Sigmoid colon (tissue), 7 donors: ENCODE results near the gene CD300A. TPM values are rescaled to one million over a fixed set of nuclear protein-coding genes. Genes with fewer than 3 reads are reported as not detected.
"Not testable (repeated sequence)": the region's sequence is repeated elsewhere in the genome, so short reads cannot be mapped to it uniquely, and the experiment has no call there.

ENCODE experiments used
- DNase-seq: peaks from one replicate; pipeline ENCODE4 v3.0.0-alpha.2; 2019
- H3K27ac ChIP-seq, 4 donors: fragments of 200-600 bp; sonication (generic); one replicate each; pipeline ENCODE4 v1.5.1; 2016 to 2019; ENCODE audit warnings: mild to moderate bottlenecking in 1 of 4
- H3K27me3 ChIP-seq, 3 donors: fragments of 200-600 bp; sonication (generic); one replicate each; pipeline ENCODE4 v1.5.1; 2019; ENCODE audit warnings: mild to moderate bottlenecking in 1 of 3
- H3K36me3 ChIP-seq, 4 donors: fragments of 200-600 bp; sonication (generic); one replicate each; pipeline ENCODE4 v1.5.1; 2016 to 2019
- H3K4me1 ChIP-seq, 4 donors: fragments of 200-600 bp; sonication (generic); one replicate each; pipeline ENCODE4 v1.5.1; 2017 to 2019
- H3K4me3 ChIP-seq, 4 donors: fragments of 200-600 bp; sonication (generic); one replicate each; pipeline ENCODE4 v1.5.1; 2017 to 2019; ENCODE audit warnings: mild to moderate bottlenecking in 2 of 4, moderate library complexity in 1 of 4
- H3K9me3 ChIP-seq, 4 donors: fragments of 200-600 bp in 3 of 4; sonication (generic) in 3 of 4; one replicate each; pipeline versions ENCODE4 v1.5.1 to v1.6.1; 2013 to 2019
- EP300 ChIP-seq, 4 donors: sonication (generic); formaldehyde crosslinking; IDR thresholded peaks; one replicate each; pipeline ENCODE4 v1.6.1; 2017; ENCODE audit warnings: antibody characterized with exemption in 4 of 4
- POLR2A ChIP-seq, 2 donors: fragments of 450-650 bp; IDR thresholded peaks; one replicate each; pipeline ENCODE4 v1.6.1; 2016; ENCODE audit warnings: antibody characterized with exemption in 2 of 2, mild to moderate bottlenecking in 2 of 2, moderate library complexity in 2 of 2
- POLR2AphosphoS5 ChIP-seq, 4 donors: sonication (generic); formaldehyde crosslinking; IDR thresholded peaks; one replicate each; pipeline ENCODE4 v1.6.1; 2017; ENCODE audit warnings: antibody characterized with exemption in 4 of 4
- WGBS, 2 donors: extraction: QIAGEN DNeasy Blood & Tissue Kit; methylation state at CpG; one replicate each; pipeline ENCODE4 v1.1.7; 2013; 5-methylcytosine and 5-hydroxymethylcytosine counted together
- intact Hi-C: fragments of 100-400 bp; cut with DNase I; formaldehyde crosslinking; loops from one replicate; pipeline ENCODE4 v1.15.1; 2023
- polyA plus RNA-seq, 3 donors: library from polyadenylated mRNA; stranded (reverse); fragments of 200-250 nt; gene quantifications; one replicate each; pipeline ENCODE4 v1.2.3, GENCODE V29; 2013
- total RNA-seq, 4 donors: library from RNA; depleted of rRNA; stranded (reverse); fragments of >200 nt; gene quantifications; one replicate each; pipeline ENCODE4 v1.1.0, GENCODE V29; 2016
- TF ChIP-seq, protein P1 (sequence below), 4 experiments: fragments of 450-650 bp in 3 of 4; fragments of 200-600 bp in 1 of 4; IDR thresholded peaks; one replicate each; pipeline ENCODE4 v1.5.1; 2016 to 2019; ENCODE audit warnings: antibody characterized with exemption in 4 of 4, mild to moderate bottlenecking in 3 of 4, moderate library complexity in 2 of 4
- donor health status: healthy with polysubstance abuse.
- donor health status: Bipolar disorder and iron deficiency.
- donor health status: healthy.

Gene CD300A
- total and polyA plus RNA-seq, 7 donors = 2.9 to 33.5 (median 4.8) TPM

DNA sequence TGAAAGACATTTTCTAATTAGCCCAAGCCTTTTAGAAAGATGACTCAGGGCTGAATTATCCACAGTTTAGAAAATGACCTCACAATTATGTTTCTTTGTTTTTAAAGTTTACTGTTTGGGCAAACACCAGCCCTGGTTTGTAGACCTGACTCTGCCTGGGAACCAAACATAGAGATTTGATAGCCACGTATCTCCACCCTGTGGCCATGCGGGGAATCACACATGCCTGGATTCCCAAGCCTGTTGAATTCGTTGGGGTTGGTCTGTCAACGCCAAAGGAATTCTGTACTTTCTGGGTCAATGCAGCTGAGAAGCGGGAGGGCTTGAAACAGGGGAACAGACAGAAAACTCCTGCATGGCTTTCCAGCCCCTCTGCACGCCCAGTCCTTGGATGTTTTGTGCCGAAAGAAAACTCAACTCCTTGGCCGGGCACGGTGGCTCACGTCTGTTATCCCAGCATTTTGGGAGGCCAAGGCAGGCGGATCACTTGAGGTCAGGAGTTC is 26.9 kb downstream of the CD300A start:
- H3K36me3 ChIP-seq = no peaks in the 10 kb centered on the region
- TF ChIP-seq POLR2A (IDR thresholded peaks at IDR 0.05) (no peak), EP300 (IDR thresholded peaks at IDR 0.05) (no peak)
- TF ChIP-seq, protein P1, sequence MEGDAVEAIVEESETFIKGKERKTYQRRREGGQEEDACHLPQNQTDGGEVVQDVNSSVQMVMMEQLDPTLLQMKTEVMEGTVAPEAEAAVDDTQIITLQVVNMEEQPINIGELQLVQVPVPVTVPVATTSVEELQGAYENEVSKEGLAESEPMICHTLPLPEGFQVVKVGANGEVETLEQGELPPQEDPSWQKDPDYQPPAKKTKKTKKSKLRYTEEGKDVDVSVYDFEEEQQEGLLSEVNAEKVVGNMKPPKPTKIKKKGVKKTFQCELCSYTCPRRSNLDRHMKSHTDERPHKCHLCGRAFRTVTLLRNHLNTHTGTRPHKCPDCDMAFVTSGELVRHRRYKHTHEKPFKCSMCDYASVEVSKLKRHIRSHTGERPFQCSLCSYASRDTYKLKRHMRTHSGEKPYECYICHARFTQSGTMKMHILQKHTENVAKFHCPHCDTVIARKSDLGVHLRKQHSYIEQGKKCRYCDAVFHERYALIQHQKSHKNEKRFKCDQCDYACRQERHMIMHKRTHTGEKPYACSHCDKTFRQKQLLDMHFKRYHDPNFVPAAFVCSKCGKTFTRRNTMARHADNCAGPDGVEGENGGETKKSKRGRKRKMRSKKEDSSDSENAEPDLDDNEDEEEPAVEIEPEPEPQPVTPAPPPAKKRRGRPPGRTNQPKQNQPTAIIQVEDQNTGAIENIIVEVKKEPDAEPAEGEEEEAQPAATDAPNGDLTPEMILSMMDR (IDR thresholded peaks at IDR 0.05) = peak; percentile 40 to 80 (median 77)
- intact Hi-C loops = no loop called here
- peak; percentile 81 for DNase-seq
- H3K9me3 ChIP-seq = no peaks in the 10 kb centered on the region
- H3K4me3 ChIP-seq = no peak overlapping the region
- H3K4me1 ChIP-seq = no peaks in the 10 kb centered on the region
- H3K27me3 ChIP-seq = no peaks in the 10 kb centered on the region
- H3K27ac ChIP-seq = no peak overlapping the region
- WGBS, 2 donors = 35 to 43% methylated on average over 11 of the region's 11 CpGs

DNA sequence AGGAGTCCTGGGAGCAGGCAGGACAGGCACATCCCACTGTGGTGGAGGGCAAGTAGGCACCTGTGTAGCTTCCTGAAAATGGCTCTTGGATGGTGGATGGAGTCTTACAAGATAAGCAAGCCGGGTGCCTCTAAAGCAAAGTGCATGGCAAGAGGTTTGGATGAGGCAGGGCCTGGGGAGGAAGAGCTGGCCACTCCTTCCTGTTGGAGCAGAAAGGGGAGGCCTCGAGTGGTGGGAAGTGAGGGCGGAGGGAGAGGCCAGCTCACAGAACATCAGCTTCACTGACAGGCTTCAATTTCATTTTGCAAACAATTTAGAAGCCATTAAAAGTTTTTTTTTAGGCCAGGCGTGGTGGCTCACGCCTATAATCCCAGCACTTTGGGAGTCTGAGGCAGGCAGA is 31.0 kb downstream of the CD300A start:
- WGBS, 2 donors = 63 to 69% methylated on average over 5 of the region's 5 CpGs

DNA sequence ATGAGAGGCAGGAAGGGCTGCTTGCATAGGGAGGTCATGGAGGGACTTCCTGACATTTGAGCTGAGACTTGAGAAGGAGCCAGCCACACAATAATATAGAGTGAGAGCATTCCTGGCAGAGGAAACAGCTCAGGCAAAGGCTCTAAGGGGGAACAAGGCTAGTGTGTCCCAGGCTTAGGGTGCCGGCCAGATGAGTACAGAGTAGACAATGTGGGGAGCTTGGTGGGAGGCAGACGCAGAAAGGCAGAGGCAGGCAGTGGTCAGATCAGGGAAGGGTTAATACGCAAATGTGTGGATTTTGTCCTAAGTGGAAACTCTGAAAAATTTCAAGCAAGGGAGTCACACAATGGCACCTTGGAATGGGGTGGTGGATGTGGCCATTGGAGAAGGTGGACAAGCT is 33.6 kb downstream of the CD300A start:
- intact Hi-C loops = no loop called here
- DNase-seq = peak; percentile 42
- WGBS, 2 donors = 86 to 89% methylated on average over 3 of the region's 3 CpGs

More for the DNA sequence above, 31.0 kb downstream of the CD300A start:
- H3K4me3 ChIP-seq = no peak overlapping the region
- H3K4me1 ChIP-seq = no peaks in the 10 kb centered on the region
- H3K36me3 ChIP-seq = no peaks in the 10 kb centered on the region
- H3K9me3 ChIP-seq = no peaks in the 10 kb centered on the region
- no peaks in the 10 kb centered on the region for H3K27me3 ChIP-seq
- TF ChIP-seq POLR2A (IDR thresholded peaks at IDR 0.05) (no peak), POLR2AphosphoS5 (IDR thresholded peaks at IDR 0.05) (no peak), EP300 (IDR thresholded peaks at IDR 0.05) (no peak)
- peak; percentile 50 for DNase-seq
- no peak overlapping the region for H3K27ac ChIP-seq
- intact Hi-C loops = no loop called here

DNA sequence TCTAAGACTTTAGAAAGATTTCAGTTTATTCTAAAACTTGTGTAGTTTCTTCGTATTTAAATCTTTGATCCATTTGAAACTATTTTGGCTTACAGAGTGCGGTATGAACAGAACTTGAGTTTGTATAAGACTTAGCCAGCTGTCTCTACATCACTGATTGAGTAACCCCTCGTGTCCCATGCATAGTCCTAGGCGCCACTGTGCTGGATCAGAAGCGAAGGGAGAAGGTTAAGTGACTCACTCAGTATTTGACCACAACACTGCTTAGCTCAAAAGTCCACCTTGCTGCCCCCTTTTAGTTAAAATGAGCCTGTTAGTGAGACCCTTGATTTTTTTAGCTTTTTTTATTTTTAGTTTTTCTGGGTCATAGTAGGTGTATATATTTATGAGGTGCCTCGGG is 36.4 kb downstream of the CD300A start:
- TF ChIP-seq POLR2AphosphoS5 (IDR thresholded peaks at IDR 0.05) = no peak
- TF ChIP-seq, protein P1 (IDR thresholded peaks at IDR 0.05) = no peak
- no peak for TF ChIP-seq EP300 (IDR thresholded peaks at IDR 0.05)
- TF ChIP-seq POLR2A (IDR thresholded peaks at IDR 0.05) = no peak
- WGBS, 2 donors = 73 to 77% methylated on average over 6 of the region's 6 CpGs

More for the DNA sequence above, 33.6 kb downstream of the CD300A start:
- H3K36me3 ChIP-seq = no peaks in the 10 kb centered on the region
- H3K4me3 ChIP-seq = no peak overlapping the region
- H3K27me3 ChIP-seq = no peaks in the 10 kb centered on the region
- H3K27ac ChIP-seq = no peak overlapping the region
- H3K9me3 ChIP-seq = no peaks in the 10 kb centered on the region
- no peak for TF ChIP-seq EP300 (IDR thresholded peaks at IDR 0.05)
- no peaks in the 10 kb centered on the region for H3K4me1 ChIP-seq

DNA sequence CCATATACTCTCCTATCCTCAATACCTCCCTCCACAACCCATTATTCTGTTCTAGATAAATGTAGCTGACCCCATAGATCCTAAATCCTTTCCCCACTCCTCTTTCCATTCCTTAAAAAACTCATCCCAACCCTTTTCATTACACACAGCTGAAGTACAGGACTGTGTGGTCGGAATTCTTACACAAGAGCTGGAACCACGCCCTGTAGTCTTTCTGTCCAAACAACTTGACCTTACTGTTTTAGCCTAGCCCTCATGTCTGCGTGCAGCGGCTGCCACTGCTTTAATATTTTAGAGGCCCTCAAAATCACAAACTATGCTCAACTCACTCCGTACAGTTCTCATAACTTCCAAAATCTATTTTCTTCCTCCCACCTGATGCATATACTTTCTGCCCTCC is 37.5 kb downstream of the CD300A start:
- H3K27me3 ChIP-seq, H3K27ac ChIP-seq, H3K4me3 ChIP-seq, H3K4me1 ChIP-seq, H3K9me3 ChIP-seq, H3K36me3 ChIP-seq, intact Hi-C loops: not testable (repeated sequence)
- WGBS, 2 donors = 70% methylated on average over 5 of the region's 5 CpGs
- peak; percentile 63 for DNase-seq

More for the DNA sequence above, 36.4 kb downstream of the CD300A start:
- intact Hi-C loops = no loop called here
- no peaks in the 10 kb centered on the region for H3K4me1 ChIP-seq
- H3K9me3 ChIP-seq = no peaks in the 10 kb centered on the region
- no peaks in the 10 kb centered on the region for H3K36me3 ChIP-seq
- DNase-seq = no peak
- no peaks in the 10 kb centered on the region for H3K27me3 ChIP-seq
- no peak overlapping the region for H3K27ac ChIP-seq
- H3K4me3 ChIP-seq = no peak overlapping the region

DNA sequence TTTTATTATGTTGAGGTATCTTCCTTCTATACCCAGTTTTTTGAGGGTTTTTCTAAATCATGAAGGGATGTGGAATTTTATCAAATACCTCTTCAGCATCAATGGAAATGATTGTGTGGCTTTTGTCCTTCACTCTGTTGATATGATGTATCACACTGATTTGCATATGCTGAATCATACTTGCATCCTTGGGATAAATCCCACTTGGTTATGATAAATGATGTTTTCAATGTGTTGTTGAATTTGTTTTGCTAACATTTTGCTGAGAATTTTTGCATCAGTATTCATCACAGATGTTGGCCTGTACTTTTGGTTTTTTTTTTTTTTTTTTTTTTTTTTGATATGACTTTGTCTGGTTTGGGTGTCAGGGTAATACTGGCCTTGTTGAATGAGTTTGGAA is 41.7 kb downstream of the CD300A start:
- peaks cover 0 to 9% (median 0%) of the 10 kb centered on the region in 3 donors for H3K27me3 ChIP-seq
- no peaks in the 10 kb centered on the region for H3K9me3 ChIP-seq
- no peaks in the 10 kb centered on the region for H3K36me3 ChIP-seq
- intact Hi-C loops = no loop called here
- DNase-seq = no peak
- no peak overlapping the region for H3K27ac ChIP-seq
- TF ChIP-seq POLR2A (IDR thresholded peaks at IDR 0.05) (no peak), POLR2AphosphoS5 (IDR thresholded peaks at IDR 0.05) (no peak), EP300 (IDR thresholded peaks at IDR 0.05) (no peak)
- TF ChIP-seq, protein P1 (IDR thresholded peaks at IDR 0.05) = no peak
- H3K4me3 ChIP-seq = no peak overlapping the region
- H3K4me1 ChIP-seq = no peaks in the 10 kb centered on the region
